PC-9 (cell line): ENCODE data around the gene GABRB3. TPM values are rescaled to one million over a fixed set of nuclear protein-coding genes. Genes with fewer than 3 reads are reported as not detected.

ENCODE experiments used
- BruUV-seq: library from RNA; stranded (reverse); fragments of 400-500 nt; replicated peaks from 2 replicates; lab custom pipeline; 2021; lab: Mats Ljungman, UMichigan
- CTCF ChIA-PET: fragments of 300-600 bp; sonication (Branson Sonifier 250); formaldehyde crosslinking; loops from one replicate; lab custom pipeline; 2022; ENCODE audit warnings: antibody characterized with exemption; lab: Charles Lee
- POLR2A ChIA-PET: fragments of 300-600 bp; sonication (Branson Sonifier 250); formaldehyde crosslinking; loops from one replicate; lab custom pipeline; 2022; ENCODE audit warnings: antibody characterized with exemption; ENCODE audit not compliant: unreplicated experiment; lab: Charles Lee
- DNase-seq, 2 experiments: peaks; one replicate each; pipeline versions ENCODE4 v3.0.0 to v3.0.0-alpha.2; 2015 to 2022; ENCODE audit warnings: mixed read lengths in 1 of 2
- H2AFZ ChIP-seq: fragments of 200-600 bp; sonication (generic); 2 replicates; pipeline ENCODE4 v1.8.1; 2017; ENCODE audit warnings: antibody characterized with exemption
- H3F3A ChIP-seq: fragments of 200-600 bp; sonication (generic); 2 replicates; pipeline ENCODE4 v1.8.1; 2017; ENCODE audit warnings: antibody characterized with exemption, mild to moderate bottlenecking, low read depth; ENCODE audit not compliant: insufficient read depth
- H3K27ac ChIP-seq: fragments of 200-600 bp; sonication (generic); 2 replicates; pipeline ENCODE4 v1.6.1; 2016; ENCODE audit warnings: mixed run types
- H3K27me3 ChIP-seq: fragments of 200-600 bp; sonication (generic); 2 replicates; pipeline ENCODE4 v1.6.1; 2016; ENCODE audit warnings: low read depth, mixed run types; ENCODE audit not compliant: insufficient read depth
- H3K36me3 ChIP-seq: fragments of 200-600 bp; sonication (generic); 2 replicates; pipeline ENCODE4 v1.6.1; 2016; ENCODE audit warnings: low read depth, mixed run types
- H3K4me1 ChIP-seq: fragments of 200-600 bp; sonication (generic); replicated peaks from 2 replicates; pipeline ENCODE4 v1.6.1; 2016; ENCODE audit warnings: mixed run types; ENCODE audit not compliant: insufficient read depth
- H3K4me2 ChIP-seq: fragments of 200-600 bp; sonication (generic); 2 replicates; pipeline ENCODE4 v1.6.1; 2017; ENCODE audit warnings: mixed run types
- H3K4me3 ChIP-seq: fragments of 200-600 bp; sonication (generic); 2 replicates; pipeline ENCODE4 v1.6.1; 2016; ENCODE audit warnings: mixed run types
- H3K79me2 ChIP-seq: fragments of 200-600 bp; sonication (generic); 2 replicates; pipeline ENCODE4 v1.6.1; 2017; ENCODE audit warnings: low read depth, mixed run types
- H3K9me2 ChIP-seq: fragments of 200-600 bp; sonication (generic); 2 replicates; pipeline ENCODE4 v1.8.1; 2017; ENCODE audit warnings: mild to moderate bottlenecking; ENCODE audit not compliant: insufficient read depth
- H3K9me3 ChIP-seq: fragments of 200-600 bp; sonication (generic); 2 replicates; pipeline ENCODE4 v1.8.1; 2016; ENCODE audit warnings: low read depth; ENCODE audit not compliant: insufficient read depth
- H4K20me1 ChIP-seq: fragments of 200-600 bp; sonication (generic); 2 replicates; pipeline ENCODE4 v1.8.1; 2017; ENCODE audit not compliant: insufficient read depth
- EZH2 ChIP-seq: fragments of 200-600 bp; sonication (generic); IDR thresholded peaks from 2 replicates; pipeline ENCODE4 v1.8.0; 2017; ENCODE audit warnings: antibody characterized with exemption, low read depth
- intact Hi-C: fragments of 100-400 bp; cut with micrococcal nuclease; formaldehyde crosslinking; loops from one replicate; pipeline ENCODE4 v1.10.0; 2022; ENCODE audit not compliant: unreplicated experiment
- total RNA-seq: library from RNA; stranded (reverse); gene quantifications from 2 replicates; pipeline ENCODE4 v1.2.3, GENCODE V29; 2021
- TF ChIP-seq, protein P1 (sequence below): fragments of 200-600 bp; sonication (generic); conservative IDR thresholded peaks from 2 replicates; pipeline ENCODE4 v1.6.1; 2017; ENCODE audit warnings: mixed run types, antibody characterized with exemption, mild to moderate bottlenecking, moderate library complexity

The GABRB3 gene
- total RNA-seq, 1 experiment from 2014 or later, result 6.3 TPM

DNA sequence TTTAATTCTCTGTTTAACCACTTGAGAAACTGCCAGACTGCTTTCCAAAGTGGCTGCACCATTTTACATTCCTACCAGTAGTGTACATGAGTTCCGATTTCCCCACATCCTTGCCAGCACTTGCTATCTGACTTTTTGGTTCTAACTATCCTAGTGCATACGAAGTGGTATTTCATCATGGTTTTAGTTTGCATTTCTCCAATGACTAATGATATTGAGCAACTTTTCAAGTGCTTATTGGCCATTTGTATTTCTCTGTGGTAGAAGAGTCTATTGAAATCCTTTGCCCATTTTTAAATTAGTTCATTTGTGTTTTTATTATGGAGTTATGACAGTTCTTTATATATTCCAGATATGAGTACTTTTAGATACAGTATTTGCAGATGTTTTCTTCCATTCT lies 247.8 kb downstream of the GABRB3 start:
- no peaks in the 10 kb centered on the region for H3F3A ChIP-seq
- BruUV-seq, result no TSS peak
- no peak overlapping the region for H3K27ac ChIP-seq
- H3K9me3 ChIP-seq, result no peaks in the 10 kb centered on the region
- CTCF ChIA-PET, result no interaction called here
- no peaks in the 10 kb centered on the region for H4K20me1 ChIP-seq
- H2AFZ ChIP-seq, result no peak overlapping the region
- no peaks in the 10 kb centered on the region for H3K79me2 ChIP-seq
- DNase-seq, result no peak
- no peak overlapping the region for H3K4me3 ChIP-seq
- TF ChIP-seq, protein P1, sequence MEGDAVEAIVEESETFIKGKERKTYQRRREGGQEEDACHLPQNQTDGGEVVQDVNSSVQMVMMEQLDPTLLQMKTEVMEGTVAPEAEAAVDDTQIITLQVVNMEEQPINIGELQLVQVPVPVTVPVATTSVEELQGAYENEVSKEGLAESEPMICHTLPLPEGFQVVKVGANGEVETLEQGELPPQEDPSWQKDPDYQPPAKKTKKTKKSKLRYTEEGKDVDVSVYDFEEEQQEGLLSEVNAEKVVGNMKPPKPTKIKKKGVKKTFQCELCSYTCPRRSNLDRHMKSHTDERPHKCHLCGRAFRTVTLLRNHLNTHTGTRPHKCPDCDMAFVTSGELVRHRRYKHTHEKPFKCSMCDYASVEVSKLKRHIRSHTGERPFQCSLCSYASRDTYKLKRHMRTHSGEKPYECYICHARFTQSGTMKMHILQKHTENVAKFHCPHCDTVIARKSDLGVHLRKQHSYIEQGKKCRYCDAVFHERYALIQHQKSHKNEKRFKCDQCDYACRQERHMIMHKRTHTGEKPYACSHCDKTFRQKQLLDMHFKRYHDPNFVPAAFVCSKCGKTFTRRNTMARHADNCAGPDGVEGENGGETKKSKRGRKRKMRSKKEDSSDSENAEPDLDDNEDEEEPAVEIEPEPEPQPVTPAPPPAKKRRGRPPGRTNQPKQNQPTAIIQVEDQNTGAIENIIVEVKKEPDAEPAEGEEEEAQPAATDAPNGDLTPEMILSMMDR, result no peak
- no peak for TF ChIP-seq EZH2
- POLR2A ChIA-PET, result no interaction called here
- no peaks in the 10 kb centered on the region for H3K4me1 ChIP-seq
- no peaks in the 10 kb centered on the region for H3K36me3 ChIP-seq
- intact Hi-C loops, result no loop called here
- H3K27me3 ChIP-seq, result no peaks in the 10 kb centered on the region
- no peaks in the 10 kb centered on the region for H3K9me2 ChIP-seq
- no peak overlapping the region for H3K4me2 ChIP-seq

DNA sequence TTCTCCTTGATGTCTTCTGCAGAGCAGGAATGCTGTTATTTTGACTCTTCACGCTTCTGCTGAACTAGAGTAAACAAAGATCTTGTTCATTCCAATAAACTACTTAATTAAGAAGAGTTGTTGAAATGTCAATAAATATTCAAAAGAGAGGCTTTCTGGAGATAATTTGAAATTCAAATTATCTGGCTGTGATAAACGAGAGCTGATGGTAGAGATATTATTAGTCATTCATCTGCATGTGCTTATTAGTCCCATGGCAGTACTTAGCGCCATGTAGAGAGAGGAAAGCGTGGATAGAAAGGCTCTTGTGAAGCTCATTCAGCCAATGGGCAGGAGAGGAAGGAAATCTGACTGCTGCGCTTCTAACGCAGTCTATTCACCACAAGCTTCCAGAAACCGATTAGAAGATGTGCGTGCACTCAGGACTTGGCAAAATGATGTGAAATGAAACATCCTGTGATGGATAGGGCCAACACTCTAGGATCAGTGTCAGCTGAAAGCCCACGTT lies 251.1 kb downstream of the GABRB3 start:
- TF ChIP-seq, protein P1, result no peak
- no peak for TF ChIP-seq EZH2

DNA sequence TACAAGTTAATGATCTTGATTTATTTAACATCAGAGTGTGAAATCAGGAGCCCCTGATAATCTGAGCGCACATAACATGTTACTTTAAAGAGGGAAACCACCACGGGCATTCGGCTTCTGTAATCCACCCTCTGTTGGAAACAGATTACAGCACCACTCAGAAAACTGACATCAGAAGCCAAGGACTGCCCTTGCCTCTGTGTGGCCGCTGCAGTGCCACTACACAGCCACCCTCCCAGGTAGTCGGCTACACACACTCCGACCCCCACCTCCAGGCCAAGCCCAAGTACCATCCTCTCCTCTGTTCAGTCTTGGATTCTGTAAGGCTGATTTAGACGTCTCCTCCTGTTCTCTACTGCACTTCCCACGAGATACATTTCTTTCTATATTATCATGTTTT lies 251.7 kb downstream of the GABRB3 start:
- Histone ChIP-seq H3K4me1 (no peaks in the 10 kb centered on the region), H2AFZ (no peak overlapping the region), H3F3A (no peaks in the 10 kb centered on the region), H3K79me2 (no peaks in the 10 kb centered on the region), H4K20me1 (no peaks in the 10 kb centered on the region), H3K9me3 (no peaks in the 10 kb centered on the region), H3K27ac (no peak overlapping the region), H3K36me3 (no peaks in the 10 kb centered on the region), H3K27me3 (peaks cover 9% of the 10 kb centered on the region; the same call in 1 of the 2 replicates), H3K4me2 (no peak overlapping the region), H3K4me3 (no peak overlapping the region), H3K9me2 (no peaks in the 10 kb centered on the region)
- intact Hi-C loops, result no loop called here
- no TSS peak for BruUV-seq
- POLR2A ChIA-PET, result no interaction called here
- CTCF ChIA-PET, result no interaction called here
- DNase-seq, result no peak
- TF ChIP-seq EZH2, result no peak
- TF ChIP-seq, protein P1, result no peak

More for the DNA sequence above, 251.1 kb downstream of the GABRB3 start:
- H3K27ac ChIP-seq, result no peak overlapping the region
- H3F3A ChIP-seq, result no peaks in the 10 kb centered on the region
- BruUV-seq, result no TSS peak
- no peaks in the 10 kb centered on the region for H3K9me3 ChIP-seq
- ChIA-PET POLR2A (no interaction called here), CTCF (no interaction called here)
- no peak for DNase-seq
- H3K36me3 ChIP-seq, result no peaks in the 10 kb centered on the region
- H3K79me2 ChIP-seq, result no peaks in the 10 kb centered on the region
- H3K4me1 ChIP-seq, result no peaks in the 10 kb centered on the region
- peaks cover 9% of the 10 kb centered on the region; the same call in 1 of the 2 replicates for H3K27me3 ChIP-seq
- no peak overlapping the region for H2AFZ ChIP-seq
- H3K4me2 ChIP-seq, result no peak overlapping the region
- intact Hi-C loops, result no loop called here
- H4K20me1 ChIP-seq, result no peaks in the 10 kb centered on the region
- no peak overlapping the region for H3K4me3 ChIP-seq
- no peaks in the 10 kb centered on the region for H3K9me2 ChIP-seq
